Nephron progenitor cell (in vitro differentiated cells): ENCODE data around the gene COL5A1.

ENCODE experiments used
- DNase-seq: peaks from one replicate; pipeline ENCODE4 v3.0.0; 2021
- H3K27ac Mint-ChIP-seq: 2 replicates; pipeline ENCODE4 v1.8.0; 2021; ENCODE audit warnings: mild to moderate bottlenecking, moderate library complexity, mixed read lengths
- H3K27me3 Mint-ChIP-seq: 2 replicates; pipeline ENCODE4 v1.8.0; 2021; ENCODE audit warnings: mild to moderate bottlenecking, low read depth, mixed read lengths; ENCODE audit not compliant: poor library complexity
- H3K36me3 Mint-ChIP-seq: 2 replicates; pipeline ENCODE4 v1.8.0; 2021; ENCODE audit warnings: low read depth, mixed read lengths
- H3K4me1 Mint-ChIP-seq: 2 replicates; pipeline ENCODE4 v1.8.0; 2021; ENCODE audit warnings: mixed read lengths
- H3K4me3 Mint-ChIP-seq: 2 replicates; pipeline ENCODE4 v1.8.0; 2021; ENCODE audit warnings: mild to moderate bottlenecking, moderate library complexity, mixed read lengths
- H3K9me3 Mint-ChIP-seq: 2 replicates; pipeline ENCODE4 v1.8.0; 2021; ENCODE audit warnings: mild to moderate bottlenecking, moderate library complexity, mixed read lengths
- CTCF ChIP-seq: fragments of 200-600 bp; sonication (generic); IDR thresholded peaks from 2 replicates; pipeline ENCODE4 v1.5.0; 2021; ENCODE audit warnings: antibody characterized with exemption

COL5A1 gene

DNA sequence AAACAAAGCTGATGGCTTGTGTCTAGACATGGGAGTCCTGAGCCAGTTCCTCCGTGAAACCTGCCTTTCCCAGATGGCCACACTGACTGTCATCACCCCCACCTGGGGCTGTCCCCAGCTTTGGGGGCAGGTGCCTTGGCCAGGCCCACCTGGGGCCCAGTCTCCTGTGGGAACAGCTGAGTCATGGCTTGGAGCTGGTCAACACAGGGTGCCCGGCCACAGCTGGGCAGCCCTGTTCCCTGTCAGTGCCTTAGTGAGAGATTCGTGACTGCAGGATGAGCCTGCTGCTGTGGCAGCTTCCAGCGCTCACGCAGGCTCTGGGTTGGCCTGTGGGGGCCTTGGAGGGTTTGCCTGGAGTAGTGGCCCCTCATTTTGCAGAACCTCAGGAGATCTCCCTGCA lies 56.5 kb downstream of the COL5A1 start:
- Mint-ChIP-seq H3K4me3 (no peak overlapping the region), H3K36me3 (no peaks in the 10 kb centered on the region), H3K27me3 (no peaks in the 10 kb centered on the region), H3K4me1 (peaks cover 6% of the 10 kb centered on the region), H3K9me3 (no peaks in the 10 kb centered on the region), H3K27ac (no peak overlapping the region)
- no peak for TF ChIP-seq CTCF
- no peak for DNase-seq

GRCh38 chr9:134698587-134699342 lies 57.2 kb downstream of the COL5A1 start:
- no peaks in the 10 kb centered on the region for H3K9me3 Mint-ChIP-seq
- H3K4me1 Mint-ChIP-seq = peaks cover 7% of the 10 kb centered on the region
- no peaks in the 10 kb centered on the region for H3K27me3 Mint-ChIP-seq
- DNase-seq = peak; percentile 89
- no peak overlapping the region for H3K4me3 Mint-ChIP-seq
- H3K27ac Mint-ChIP-seq = no peak overlapping the region
- TF ChIP-seq CTCF = peak; percentile 95
- H3K36me3 Mint-ChIP-seq = no peaks in the 10 kb centered on the region

- H3K27ac Mint-ChIP-seq = no peak overlapping the region
- no peak for DNase-seq
- no peaks in the 10 kb centered on the region for H3K36me3 Mint-ChIP-seq
- H3K4me3 Mint-ChIP-seq = no peak overlapping the region
- H3K4me1 Mint-ChIP-seq = peaks cover 12% of the 10 kb centered on the region
- H3K9me3 Mint-ChIP-seq = no peaks in the 10 kb centered on the region
- no peaks in the 10 kb centered on the region for H3K27me3 Mint-ChIP-seq
- TF ChIP-seq CTCF = no peak
Measured at GRCh38 chr9:134699343-134699740, 57.7 kb downstream of the COL5A1 start.

DNA sequence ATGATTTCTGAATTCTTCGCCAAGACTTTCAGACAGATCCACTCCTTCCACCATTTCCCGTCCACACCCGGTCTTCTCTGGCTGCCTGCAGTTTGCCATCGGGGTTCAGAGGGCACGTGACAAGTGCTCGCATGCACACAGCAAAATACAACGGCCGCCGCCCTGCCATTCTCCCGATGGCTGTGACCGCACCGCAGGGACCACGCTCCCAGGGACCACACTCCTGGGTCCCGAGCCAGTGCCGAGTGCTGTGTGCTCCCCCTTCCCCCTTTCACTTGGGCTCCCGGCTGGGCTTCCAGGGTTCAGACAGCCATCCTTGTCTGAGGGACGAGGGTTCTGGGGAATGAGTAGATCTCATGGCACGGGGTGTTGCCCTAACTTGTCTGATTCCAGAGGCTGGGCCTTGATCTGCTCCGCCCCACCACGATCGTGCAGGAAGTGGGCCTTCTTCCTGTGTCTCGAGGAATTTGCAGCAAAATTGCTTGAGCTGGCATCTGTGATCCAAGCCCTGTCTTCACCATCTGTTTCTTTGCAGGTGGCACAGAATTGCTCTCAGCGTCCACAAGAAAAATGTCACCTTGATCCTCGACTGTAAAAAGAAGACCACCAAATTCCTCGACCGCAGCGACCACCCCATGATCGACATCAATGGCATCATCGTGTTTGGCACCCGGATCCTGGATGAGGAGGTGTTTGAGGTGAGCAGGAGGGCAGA lies 59.2 kb downstream of the COL5A1 start:
- Mint-ChIP-seq H3K4me3 (no peak overlapping the region), H3K27ac (no peak overlapping the region), H3K27me3 (no peaks in the 10 kb centered on the region), H3K9me3 (no peaks in the 10 kb centered on the region), H3K4me1 (peaks cover 25% of the 10 kb centered on the region), H3K36me3 (no peaks in the 10 kb centered on the region)
- DNase-seq = no peak
- no peak for TF ChIP-seq CTCF

DNA sequence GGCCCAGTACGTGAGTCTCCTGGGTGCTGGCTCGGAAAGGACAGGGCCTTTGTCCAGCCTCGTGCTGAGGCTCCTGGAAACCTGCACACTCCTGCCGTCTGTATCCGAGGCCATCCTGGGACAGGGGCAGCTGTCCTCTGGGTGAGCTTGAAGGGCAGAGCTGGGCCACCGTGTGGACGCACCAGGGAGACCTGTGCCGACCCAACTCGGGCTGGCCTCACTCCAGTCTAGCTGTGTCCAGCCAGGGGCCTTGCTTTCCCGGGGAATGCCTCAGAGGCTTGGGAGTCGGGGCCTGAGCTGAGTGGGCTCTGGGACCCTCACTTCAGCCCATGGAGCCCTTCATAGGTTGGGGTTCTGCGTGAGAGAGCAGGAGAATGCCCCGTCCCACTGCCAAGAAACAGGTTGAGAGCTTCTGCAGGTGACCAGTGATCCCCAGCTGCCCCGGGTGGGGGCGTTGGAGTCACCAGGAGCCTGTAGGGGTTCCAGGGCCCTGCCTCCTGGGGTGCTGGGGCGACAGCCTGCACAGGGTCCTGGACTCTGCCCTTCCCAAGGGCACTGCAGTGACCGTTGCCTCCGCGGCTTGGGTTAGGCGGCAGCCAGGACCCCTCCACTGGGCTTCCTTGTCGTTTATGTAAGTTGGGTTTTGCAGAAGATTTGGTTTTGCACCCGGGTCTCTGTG lies 60.1 kb downstream of the COL5A1 start:
- no peak overlapping the region for H3K4me3 Mint-ChIP-seq
- H3K4me1 Mint-ChIP-seq = peaks cover 25% of the 10 kb centered on the region
- H3K27ac Mint-ChIP-seq = no peak overlapping the region
- DNase-seq = no peak
- no peaks in the 10 kb centered on the region for H3K36me3 Mint-ChIP-seq
- no peaks in the 10 kb centered on the region for H3K9me3 Mint-ChIP-seq
- TF ChIP-seq CTCF = no peak
- H3K27me3 Mint-ChIP-seq = no peaks in the 10 kb centered on the region
